Stimulated activated CD4-positive, alpha-beta T cell treated with anti-CD3 and anti-CD28 coated beads, Interleukin-1b, Interleukin-23, amount 100 ng/mL, for 4 hours (primary cell): ENCODE measurements around the gene TBC1D16.
"Not testable (repeated sequence)": the region's sequence is repeated elsewhere in the genome, so short reads cannot be mapped to it uniquely, and the experiment has no call there.

Source experiments
- DNase-seq, 2 donors: peaks; one replicate each; pipeline ENCODE4 v3.0.0-alpha.2; 2020; ENCODE audit warnings: low read depth in 2 of 2

Gene TBC1D16

GRCh38 chr17:79976451-79976850, 59.2 kb downstream of the TBC1D16 start:
- no peak for DNase-seq

GRCh38 chr17:79975498-79976134, 60.1 kb downstream of the TBC1D16 start:
- DNase-seq: no peak

GRCh38 chr17:79974566-79975497, 60.8 kb downstream of the TBC1D16 start:
- no peak for DNase-seq

GRCh38 chr17:79971651-79972050, 64.0 kb downstream of the TBC1D16 start:
- no peak for DNase-seq

- DNase-seq: no peak
These were observed 65.0 kb downstream of the TBC1D16 start for GRCh38 chr17:79970576-79971068.

- DNase-seq: no peak
These were observed 65.8 kb downstream of the TBC1D16 start for GRCh38 chr17:79969906-79970305.

GRCh38 chr17:79968116-79968515, 67.6 kb downstream of the TBC1D16 start:
- no peak for DNase-seq

GRCh38 chr17:79966681-79967080, 69.0 kb downstream of the TBC1D16 start:
- DNase-seq: no peak

- no peak for DNase-seq
These were observed 69.9 kb downstream of the TBC1D16 start for GRCh38 chr17:79965806-79966205.

- DNase-seq: not testable (repeated sequence)
These were observed 73.2 kb downstream of the TBC1D16 start for GRCh38 chr17:79962467-79962866.

- not testable (repeated sequence) for DNase-seq
These were observed 74.1 kb downstream of the TBC1D16 start for GRCh38 chr17:79961567-79961966.

GRCh38 chr17:79960788-79961522, 74.7 kb downstream of the TBC1D16 start:
- DNase-seq: no peak

- DNase-seq: no peak
These were observed 76.6 kb downstream of the TBC1D16 start for GRCh38 chr17:79959042-79959441.

- no peak for DNase-seq
These were observed 78.8 kb downstream of the TBC1D16 start for GRCh38 chr17:79956853-79957252.

- DNase-seq: not testable (repeated sequence)
These were observed 79.3 kb downstream of the TBC1D16 start for GRCh38 chr17:79956441-79956735.

- no peak for DNase-seq
These were observed 79.8 kb downstream of the TBC1D16 start for GRCh38 chr17:79955691-79956440.

- no peak for DNase-seq
These were observed 80.5 kb downstream of the TBC1D16 start for GRCh38 chr17:79955167-79955549.

GRCh38 chr17:79954281-79955166, 81.1 kb downstream of the TBC1D16 start:
- DNase-seq: no peak

- no peak for DNase-seq
These were observed 82.3 kb downstream of the TBC1D16 start for GRCh38 chr17:79953335-79953734.

GRCh38 chr17:79952901-79953300, 82.8 kb downstream of the TBC1D16 start:
- no peak for DNase-seq
